HUES64 (cell line): ENCODE results near the gene ULK4.
"Not testable (repeated sequence)": the region's sequence is repeated elsewhere in the genome, so short reads cannot be mapped to it uniquely, and the experiment has no call there.

Experiments used
- H3K27ac ChIP-seq: 2 replicates; pipeline ENCODE4 v1.7.0; 2013; ENCODE audit warnings: low read depth, low read length, inconsistent platforms
- H3K27me3 ChIP-seq: 2 replicates; pipeline ENCODE4 v1.6.1; 2013; ENCODE audit warnings: mild to moderate bottlenecking, low read length; ENCODE audit not compliant: insufficient read depth
- H3K36me3 ChIP-seq: 2 replicates; pipeline ENCODE4 v1.6.1; 2013; ENCODE audit warnings: mild to moderate bottlenecking, low read length; ENCODE audit not compliant: insufficient read depth
- H3K4me1 ChIP-seq: 2 replicates; pipeline ENCODE4 v1.6.1; 2013; ENCODE audit warnings: mild to moderate bottlenecking, low read length, moderate library complexity; ENCODE audit not compliant: insufficient read depth
- H3K4me3 ChIP-seq: 2 replicates; pipeline ENCODE4 v1.5.1; 2013; ENCODE audit warnings: mild to moderate bottlenecking, low read length, moderate library complexity
- H3K9ac ChIP-seq: 2 replicates; pipeline ENCODE4 v1.6.1; 2013; ENCODE audit warnings: mild to moderate bottlenecking, low read depth, low read length
- H3K9me3 ChIP-seq: 2 replicates; pipeline ENCODE4 v1.6.1; 2013; ENCODE audit warnings: low read depth, low read length; ENCODE audit not compliant: insufficient read depth
- WGBS: fragments of 150-250, 120-280 bp; methylation state at CpG from one replicate; pipeline ENCODE4 v1.1.7; 2013; ENCODE audit warnings: missing lambda C conversion rate; 5-methylcytosine and 5-hydroxymethylcytosine counted together

ULK4 gene

GRCh38 chr3:41866298-41866697, 95.6 kb downstream of the ULK4 start:
- WGBS = 98% methylated on average over 4 of the region's 6 CpGs
- Histone ChIP-seq H3K36me3 (no peaks in the 10 kb centered on the region), H3K4me1 (no peaks in the 10 kb centered on the region), H3K9me3 (0 out of 2 replicates have a peak, but pooled peaks cover 3% of the 10 kb centered on the region), H3K27ac (no peak overlapping the region), H3K4me3 (no peak overlapping the region), H3K9ac (no peak overlapping the region), H3K27me3 (no peaks in the 10 kb centered on the region)

GRCh38 chr3:41863024-41863423, 98.9 kb downstream of the ULK4 start:
- H3K4me3 ChIP-seq = no peak overlapping the region
- no peaks in the 10 kb centered on the region for H3K4me1 ChIP-seq
- H3K9ac ChIP-seq = no peak overlapping the region
- H3K27me3 ChIP-seq = no peaks in the 10 kb centered on the region
- no peaks in the 10 kb centered on the region for H3K36me3 ChIP-seq
- H3K9me3 ChIP-seq = no peaks in the 10 kb centered on the region
- WGBS = 88% methylated on average over 1 of the region's 1 CpG
- H3K27ac ChIP-seq = no peak overlapping the region

DNA sequence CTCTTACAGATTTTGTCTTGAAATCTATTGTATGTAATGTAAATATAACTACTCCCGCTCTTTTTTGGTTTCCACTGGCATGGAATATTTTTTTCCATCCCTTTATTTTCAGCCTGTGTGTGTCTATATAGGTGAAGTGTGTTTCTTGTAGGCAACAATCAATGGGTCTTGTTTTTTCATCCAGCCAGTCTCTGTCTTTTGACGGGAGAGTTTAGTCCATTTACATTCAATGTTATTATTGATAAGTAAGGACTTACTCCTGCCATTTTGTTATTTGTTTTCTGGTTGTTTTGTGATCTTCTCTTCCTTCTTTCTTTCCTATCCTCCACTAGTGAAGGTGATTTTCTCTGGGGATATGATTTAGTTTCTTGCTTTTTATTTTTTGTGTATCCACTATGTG, 101.4 kb downstream of the ULK4 start:
- not testable (repeated sequence) for H3K27ac ChIP-seq, H3K36me3 ChIP-seq, H3K27me3 ChIP-seq, H3K9ac ChIP-seq, H3K4me3 ChIP-seq, H3K9me3 ChIP-seq, H3K4me1 ChIP-seq
- WGBS = no CpG with 5 or more reads among the region's 2 CpGs

DNA sequence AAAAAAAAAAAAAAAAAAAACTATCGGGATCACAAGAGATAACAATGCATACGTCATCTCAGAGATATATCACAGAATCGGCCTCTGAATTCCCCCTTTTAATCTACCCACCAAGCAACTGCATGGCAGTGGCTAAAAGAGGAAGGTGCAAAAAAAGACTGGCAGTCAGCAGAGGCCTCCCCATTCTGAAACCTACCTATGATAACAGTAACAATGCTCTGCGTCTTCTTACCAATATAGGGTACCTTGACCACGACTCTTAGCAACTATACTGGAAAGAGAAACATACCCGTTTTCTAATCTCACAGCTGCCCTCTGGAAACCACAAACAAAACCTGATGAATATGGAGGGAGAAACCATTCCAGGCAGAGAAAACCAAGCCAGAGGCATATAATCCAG, 106.9 kb downstream of the ULK4 start:
- WGBS = 93% methylated on average over 6 of the region's 6 CpGs
- peaks cover 7% of the 10 kb centered on the region; the same call in 1 of the 2 replicates for H3K4me1 ChIP-seq

DNA sequence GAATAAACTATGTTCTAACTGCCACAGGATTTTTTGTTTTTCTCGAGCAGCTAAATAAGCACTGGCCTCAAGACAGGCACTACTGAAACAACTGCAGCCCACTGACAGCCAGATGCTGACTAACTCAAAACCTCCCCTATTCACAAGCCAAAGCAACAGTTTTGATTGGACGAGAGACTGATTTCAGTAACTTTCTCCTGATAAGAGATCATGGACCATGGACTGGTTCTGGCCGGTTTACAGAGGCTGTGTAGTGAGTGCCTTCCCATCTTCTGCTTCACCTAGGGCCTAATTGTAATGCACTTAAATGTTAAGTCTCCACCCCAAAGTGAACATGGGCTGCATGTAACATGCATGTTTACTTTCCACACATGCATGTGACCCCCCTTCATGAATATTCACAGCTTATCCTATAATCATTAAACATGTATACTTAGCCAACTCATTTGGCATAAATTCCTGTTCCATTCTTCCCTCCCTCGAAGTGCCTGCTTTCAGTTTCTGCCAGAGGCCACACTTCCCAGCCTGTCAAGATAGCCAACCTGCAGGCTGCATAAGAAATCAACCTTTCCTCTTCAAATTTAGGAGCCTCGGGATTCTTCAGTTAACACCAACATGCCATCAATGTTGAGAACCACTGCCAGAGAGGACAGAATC, 108.2 kb downstream of the ULK4 start:
- Histone ChIP-seq H3K9me3 (no peaks in the 10 kb centered on the region), H3K4me3 (no peak overlapping the region), H3K9ac (no peak overlapping the region), H3K27me3 (no peaks in the 10 kb centered on the region), H3K4me1 (peaks cover 7% of the 10 kb centered on the region; the same call in 1 of the 2 replicates), H3K27ac (no peak overlapping the region), H3K36me3 (no peaks in the 10 kb centered on the region)
- WGBS = 92% methylated on average over 5 of the region's 5 CpGs

More for the DNA sequence above, 106.9 kb downstream of the ULK4 start:
- H3K9me3 ChIP-seq = no peaks in the 10 kb centered on the region
- H3K27ac ChIP-seq = no peak overlapping the region
- H3K36me3 ChIP-seq = no peaks in the 10 kb centered on the region
- H3K4me3 ChIP-seq = no peak overlapping the region
- no peak overlapping the region for H3K9ac ChIP-seq
- no peaks in the 10 kb centered on the region for H3K27me3 ChIP-seq

- Histone ChIP-seq H3K27ac (no peak overlapping the region), H3K9ac (no peak overlapping the region), H3K9me3 (no peaks in the 10 kb centered on the region), H3K27me3 (no peaks in the 10 kb centered on the region), H3K4me3 (no peak overlapping the region), H3K4me1 (peaks cover 7% of the 10 kb centered on the region; the same call in 1 of the 2 replicates), H3K36me3 (no peaks in the 10 kb centered on the region)
- WGBS = 93% methylated on average over 5 of the region's 6 CpGs
Measured at GRCh38 chr3:41848753-41849574, 112.9 kb downstream of the ULK4 start.

DNA sequence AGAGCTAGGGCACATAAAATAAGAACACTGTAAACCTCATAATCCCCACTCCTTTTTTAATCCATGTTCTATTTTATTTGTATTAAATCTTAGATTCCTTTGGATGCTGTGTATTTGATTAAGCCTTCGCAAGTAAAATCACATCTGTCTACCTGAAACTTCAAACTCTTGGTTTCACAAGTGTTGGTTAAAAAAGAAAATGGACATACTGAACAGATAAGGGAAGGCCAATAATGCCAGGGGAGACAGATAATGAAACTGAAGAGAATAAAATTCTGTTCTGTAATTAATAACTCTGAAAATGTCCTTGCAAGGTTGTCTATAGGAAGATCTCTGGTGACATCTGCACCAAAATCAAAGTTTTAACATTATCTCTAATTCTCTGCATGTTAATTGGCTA, 114.2 kb downstream of the ULK4 start:
- Histone ChIP-seq H3K4me3 (no peak overlapping the region), H3K27ac (no peak overlapping the region), H3K36me3 (0 out of 2 replicates have a peak, but pooled peaks cover 4% of the 10 kb centered on the region), H3K4me1 (no peaks in the 10 kb centered on the region), H3K27me3 (no peaks in the 10 kb centered on the region), H3K9me3 (peaks cover 5% of the 10 kb centered on the region), H3K9ac (no peak overlapping the region)
- WGBS = no CpG with 5 or more reads among the region's 1 CpG

DNA sequence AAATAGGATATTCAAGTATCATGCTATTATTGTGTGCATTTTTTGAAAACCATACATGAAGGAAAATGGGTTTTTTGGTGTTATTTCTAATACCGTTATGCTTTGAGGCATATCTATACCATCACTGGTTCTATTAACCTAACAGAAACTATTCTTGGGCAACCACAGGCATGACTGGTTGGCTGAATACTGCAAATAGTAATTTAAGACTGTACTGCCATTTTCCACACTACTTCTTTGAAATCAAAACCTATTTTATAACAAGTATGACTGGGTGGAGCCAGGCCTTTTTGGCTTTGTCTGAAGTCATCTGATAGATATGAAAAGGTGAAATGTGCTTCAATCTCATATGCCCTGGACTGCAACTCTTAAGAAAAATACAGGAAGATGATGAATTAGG, 115.1 kb downstream of the ULK4 start:
- Histone ChIP-seq H3K27ac (no peak overlapping the region), H3K27me3 (no peaks in the 10 kb centered on the region), H3K4me3 (no peak overlapping the region), H3K36me3 (0 out of 2 replicates have a peak, but pooled peaks cover 4% of the 10 kb centered on the region), H3K9me3 (peaks cover 14% of the 10 kb centered on the region), H3K9ac (no peak overlapping the region), H3K4me1 (no peaks in the 10 kb centered on the region)
- WGBS = no CpG with 5 or more reads among the region's 1 CpG

GRCh38 chr3:41845826-41846225, 116.1 kb downstream of the ULK4 start:
- H3K27ac ChIP-seq = no peak overlapping the region
- WGBS = 87% methylated on average over 1 of the region's 1 CpG

GRCh38 chr3:41844256-41844655, 117.6 kb downstream of the ULK4 start:
- not testable (repeated sequence) for H3K9ac ChIP-seq, H3K4me3 ChIP-seq, H3K27ac ChIP-seq, H3K27me3 ChIP-seq, H3K36me3 ChIP-seq, H3K4me1 ChIP-seq
- WGBS = 97% methylated on average over 24 of the region's 24 CpGs
- peaks cover 23% of the 10 kb centered on the region for H3K9me3 ChIP-seq

More at GRCh38 chr3:41845826-41846225, 116.1 kb downstream of the ULK4 start:
- H3K4me1 ChIP-seq = no peaks in the 10 kb centered on the region
- H3K36me3 ChIP-seq = 0 out of 2 replicates have a peak, but pooled peaks cover 4% of the 10 kb centered on the region
- no peak overlapping the region for H3K4me3 ChIP-seq
- H3K9ac ChIP-seq = no peak overlapping the region
- no peaks in the 10 kb centered on the region for H3K27me3 ChIP-seq
- peaks cover 14% of the 10 kb centered on the region for H3K9me3 ChIP-seq

DNA sequence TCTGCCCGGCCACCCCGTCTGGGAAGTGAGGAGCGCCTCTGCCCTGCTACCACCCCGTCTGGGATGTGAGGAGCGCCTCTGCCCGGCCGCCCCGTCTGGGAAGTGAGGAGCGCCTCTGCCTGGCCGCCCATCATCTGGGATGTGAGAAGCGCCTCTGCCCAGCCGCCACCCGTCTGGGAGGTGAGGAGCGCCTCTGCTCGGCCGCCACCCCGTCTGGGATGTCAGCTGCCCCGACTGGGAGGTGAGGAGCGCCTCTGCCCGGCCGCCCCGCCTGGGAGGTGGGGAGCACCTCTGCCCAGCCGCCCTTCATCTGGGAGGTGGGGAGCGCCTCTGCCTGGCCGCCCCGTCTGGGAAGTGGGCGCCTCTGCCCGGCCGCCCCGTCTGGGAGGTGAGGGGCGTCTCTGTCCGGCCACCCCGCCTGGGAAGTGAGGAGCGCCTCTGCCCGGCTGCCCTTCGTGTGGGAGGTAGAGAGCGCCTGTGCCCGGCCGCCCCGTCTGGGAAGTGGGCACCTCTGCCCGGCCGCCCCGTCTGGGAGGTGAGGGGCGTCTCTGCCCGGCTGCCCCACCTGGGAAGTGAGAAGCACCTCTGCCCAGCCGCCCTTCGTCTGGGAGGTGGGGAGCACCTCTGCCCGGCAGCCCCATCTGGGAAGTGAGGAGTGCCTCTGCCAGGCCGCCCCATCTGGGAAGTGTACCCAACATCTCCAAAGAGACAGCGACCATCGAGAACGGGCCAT, 120.8 kb downstream of the ULK4 start:
- H3K9me3 ChIP-seq = peaks cover 23% of the 10 kb centered on the region
- 96% methylated on average over 52 of the region's 52 CpGs for WGBS
- H3K4me3 ChIP-seq, H3K4me1 ChIP-seq, H3K9ac ChIP-seq, H3K36me3 ChIP-seq, H3K27me3 ChIP-seq, H3K27ac ChIP-seq: not testable (repeated sequence)
